Keratinocyte (primary cell): ENCODE measurements around the gene FAM241A.

Experiments
- EZH2 ChIP-seq: IDR thresholded peaks from one replicate; pipeline ENCODE4 v1.6.1; 2012; ENCODE audit warnings: inconsistent platforms, mild to moderate bottlenecking, low read length, moderate library complexity
- TF ChIP-seq, protein P1 (sequence below), 3 experiments: IDR thresholded peaks in 1 of 3; conservative IDR thresholded peaks in 1 of 3; optimal IDR thresholded peaks in 1 of 3; 2 replicates in 2 of 3; 3 replicates in 1 of 3; pipeline versions ENCODE3 to v1.5.1; 2011; ENCODE audit warnings: low read length in 3 of 3, mild to moderate bottlenecking in 3 of 3, moderate library complexity in 2 of 3, control low read depth in 1 of 3, inconsistent platforms in 1 of 3; ENCODE audit not compliant: insufficient read depth in 2 of 3; ENCODE audit errors: extremely low read depth in 1 of 3

DNA sequence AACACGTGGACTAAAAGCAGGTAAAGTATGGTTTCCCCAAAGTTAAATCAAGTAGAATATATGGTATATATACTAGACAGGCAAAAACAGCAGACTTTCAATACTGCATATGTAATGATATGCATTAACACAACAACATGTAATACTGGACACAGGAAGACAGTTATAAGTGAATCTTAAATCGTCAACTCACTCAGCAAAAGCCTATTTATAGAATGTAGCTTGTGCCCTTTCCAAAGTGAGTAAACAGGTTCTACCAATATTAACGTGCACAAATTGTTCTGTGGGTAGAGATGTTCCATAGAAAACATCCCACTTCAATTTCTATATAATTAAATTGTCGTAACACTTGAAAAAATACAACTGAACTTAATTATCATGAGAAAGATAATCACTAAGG is 30.6 kb downstream of the FAM241A start:
- TF ChIP-seq, protein P1, sequence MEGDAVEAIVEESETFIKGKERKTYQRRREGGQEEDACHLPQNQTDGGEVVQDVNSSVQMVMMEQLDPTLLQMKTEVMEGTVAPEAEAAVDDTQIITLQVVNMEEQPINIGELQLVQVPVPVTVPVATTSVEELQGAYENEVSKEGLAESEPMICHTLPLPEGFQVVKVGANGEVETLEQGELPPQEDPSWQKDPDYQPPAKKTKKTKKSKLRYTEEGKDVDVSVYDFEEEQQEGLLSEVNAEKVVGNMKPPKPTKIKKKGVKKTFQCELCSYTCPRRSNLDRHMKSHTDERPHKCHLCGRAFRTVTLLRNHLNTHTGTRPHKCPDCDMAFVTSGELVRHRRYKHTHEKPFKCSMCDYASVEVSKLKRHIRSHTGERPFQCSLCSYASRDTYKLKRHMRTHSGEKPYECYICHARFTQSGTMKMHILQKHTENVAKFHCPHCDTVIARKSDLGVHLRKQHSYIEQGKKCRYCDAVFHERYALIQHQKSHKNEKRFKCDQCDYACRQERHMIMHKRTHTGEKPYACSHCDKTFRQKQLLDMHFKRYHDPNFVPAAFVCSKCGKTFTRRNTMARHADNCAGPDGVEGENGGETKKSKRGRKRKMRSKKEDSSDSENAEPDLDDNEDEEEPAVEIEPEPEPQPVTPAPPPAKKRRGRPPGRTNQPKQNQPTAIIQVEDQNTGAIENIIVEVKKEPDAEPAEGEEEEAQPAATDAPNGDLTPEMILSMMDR (optimal IDR thresholded peaks at IDR 0.05 in 1 of 3, IDR thresholded peaks at IDR 0.05 in 1 of 3, conservative IDR thresholded peaks at IDR 0.05 in 1 of 3; ENCODE audit: extremely low read depth in 1 of 3, insufficient read depth in 2 of 3, low read length in 3 of 3) = no peak
- no peak for TF ChIP-seq EZH2
